Endometrial microvascular endothelial cells (primary cell): Measurements from ENCODE around the gene NKD1. TPM values are rescaled to one million over a fixed set of nuclear protein-coding genes. Genes with fewer than 3 reads are reported as not detected.

ENCODE experiments used
- in situ Hi-C: cut with HindIII; loops from 2 replicates; pipeline ENCODE4 v1.10.0; 2017; ENCODE audit warnings: low sequenced_read_pairs, low pct_unique_long_range_greater_than_20kb; ENCODE audit errors: inconsistent ontology term
- total RNA-seq: library from RNA; depleted of rRNA; stranded (reverse); fragments of >200 nt; gene quantifications from one replicate; pipeline ENCODE4 v1.2.3, GENCODE V29; 2015; ENCODE audit errors: inconsistent ontology term

NKD1 gene
- total RNA-seq, 1 donor from 2014 or later: under 0.01 TPM

DNA sequence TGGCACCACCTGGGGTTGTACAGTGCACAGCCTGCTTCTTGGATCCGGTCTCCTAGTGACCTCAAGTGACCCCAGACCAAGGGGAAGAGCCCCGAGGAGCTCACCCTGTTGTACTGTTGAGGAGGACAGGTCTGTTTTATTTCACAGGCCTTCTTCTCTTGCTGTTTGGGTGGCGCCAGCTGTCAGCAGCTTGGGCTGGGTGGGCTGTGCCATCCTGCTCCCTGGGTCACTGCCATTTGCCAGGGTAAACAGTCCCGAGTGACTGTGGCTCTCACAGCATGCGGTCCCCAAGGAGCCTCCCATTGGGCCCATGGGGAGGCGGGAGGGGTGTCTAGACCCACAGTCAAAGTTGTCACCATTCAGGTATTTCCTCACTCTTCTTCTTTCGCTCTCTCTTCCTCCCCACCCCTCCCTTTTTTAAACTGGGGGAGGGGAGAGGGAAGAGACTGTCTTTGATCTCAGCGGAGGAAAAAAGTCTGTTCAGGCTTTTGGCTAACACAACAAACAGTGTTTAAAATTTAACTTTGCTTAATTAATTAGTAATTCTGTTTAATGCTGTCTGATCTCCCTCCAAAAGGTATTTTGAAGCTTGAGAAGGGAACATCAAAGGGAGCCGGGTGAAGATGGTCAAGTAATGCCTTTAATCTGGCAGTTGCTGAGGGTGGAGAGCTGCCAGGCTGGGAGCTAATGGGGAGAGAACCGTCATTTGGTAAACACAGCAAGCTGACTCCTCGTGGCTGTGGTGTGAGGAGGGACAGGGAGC lies 68.9 kb downstream of the NKD1 start:
- in situ Hi-C loops: no loop called here

GRCh38 chr16:50617646-50618184 lies 69.5 kb downstream of the NKD1 start:
- in situ Hi-C loops: no loop called here

DNA sequence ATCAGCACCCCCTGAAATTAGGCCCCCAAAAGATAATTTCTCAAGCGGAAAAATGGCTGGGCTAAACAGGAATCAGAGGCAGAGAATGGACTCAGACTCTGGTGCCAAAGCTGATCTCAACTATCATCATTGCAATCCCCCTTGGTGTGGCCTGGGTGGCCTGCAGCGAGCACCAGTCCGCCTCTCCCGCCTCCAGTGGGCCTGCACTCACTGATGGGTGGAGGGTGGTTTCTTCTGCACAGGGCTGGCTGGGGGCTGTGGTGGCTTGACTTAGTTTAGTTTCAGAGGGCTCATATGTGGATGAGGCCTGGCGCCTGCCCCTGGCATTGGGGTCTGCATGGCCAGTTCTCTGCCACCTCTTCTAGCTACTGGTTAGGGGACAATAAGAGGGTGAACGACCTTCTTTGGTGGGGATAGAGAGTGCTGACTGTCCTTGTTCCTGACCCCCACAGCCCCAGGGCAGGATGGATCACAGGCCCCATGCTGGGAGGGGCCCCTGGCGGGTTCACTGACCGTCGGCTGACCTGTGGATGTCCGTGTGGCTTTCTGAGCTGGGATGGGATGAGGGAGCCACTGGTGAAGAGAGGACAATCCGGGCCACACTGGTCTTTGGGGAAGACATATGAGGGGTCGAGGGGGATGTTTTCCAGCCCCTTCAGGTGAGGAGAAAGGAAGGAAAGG lies 70.2 kb downstream of the NKD1 start:
- in situ Hi-C loops: no loop called here

DNA sequence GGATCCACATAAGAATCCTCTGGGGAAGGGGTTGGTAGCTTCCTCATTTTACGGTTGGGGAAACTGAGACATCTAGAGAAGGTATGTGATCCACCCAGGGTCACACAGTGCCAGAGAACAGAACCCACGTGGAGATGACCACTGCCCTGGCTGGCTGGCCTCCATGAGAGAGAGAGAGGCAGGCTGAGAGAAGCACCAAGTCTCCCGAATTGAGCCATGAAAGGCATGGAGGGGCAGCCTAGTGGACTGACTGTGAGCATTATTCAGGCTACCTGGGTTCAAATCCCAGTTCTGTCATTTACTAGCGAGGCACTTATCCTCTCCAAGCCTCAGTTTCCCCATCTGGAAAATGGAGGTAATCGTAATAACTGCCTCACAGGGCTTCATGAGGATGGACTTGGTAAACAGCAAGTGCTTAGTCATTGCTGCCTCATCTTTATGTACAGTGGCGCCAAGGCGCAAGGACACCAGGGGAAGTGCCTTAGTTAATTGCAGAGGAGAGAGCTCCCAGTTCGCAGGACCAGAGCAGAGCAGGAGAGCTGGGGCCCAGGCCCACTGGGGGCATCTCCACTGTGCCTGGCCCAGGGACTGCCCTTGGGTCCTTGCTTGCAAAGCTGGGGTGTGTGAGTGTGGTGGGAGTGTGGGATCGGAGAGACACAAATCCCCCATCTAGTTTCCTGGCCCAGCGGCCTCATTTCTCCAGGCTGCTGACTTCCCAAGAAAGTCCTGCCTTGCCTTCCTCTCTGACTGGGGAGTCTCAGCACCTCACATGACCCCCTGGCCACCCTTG lies 71.7 kb downstream of the NKD1 start:
- in situ Hi-C loops: no loop called here

GRCh38 chr16:50620646-50621451 lies 72.7 kb downstream of the NKD1 start:
- in situ Hi-C loops: no loop called here

DNA sequence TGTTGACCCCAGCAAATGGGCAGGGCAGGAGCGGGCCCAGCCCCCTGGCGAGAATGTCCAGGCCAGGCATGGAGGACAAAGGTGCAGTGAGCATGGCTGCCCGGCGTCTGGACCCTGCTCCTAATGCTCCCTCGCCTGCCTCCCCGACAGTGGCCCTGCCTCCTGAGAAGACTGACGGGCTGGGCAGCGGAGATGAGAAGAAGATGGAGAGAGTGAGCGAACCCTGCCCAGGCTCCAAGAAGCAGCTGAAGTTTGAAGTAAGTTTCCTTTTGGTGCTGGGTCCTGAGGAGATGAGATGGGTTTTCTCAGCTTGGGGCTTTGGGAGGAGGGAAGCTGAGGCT lies 73.2 kb downstream of the NKD1 start:
- in situ Hi-C loops: no loop called here

GRCh38 chr16:50622029-50622428 lies 73.8 kb downstream of the NKD1 start:
- in situ Hi-C loops: no loop called here

- in situ Hi-C loops: no loop called here
These were observed 74.6 kb downstream of the NKD1 start for GRCh38 chr16:50622643-50623369.

GRCh38 chr16:50624449-50624970 lies 76.3 kb downstream of the NKD1 start:
- in situ Hi-C loops: no loop called here

GRCh38 chr16:50625374-50625773 lies 77.2 kb downstream of the NKD1 start:
- in situ Hi-C loops: no loop called here

DNA sequence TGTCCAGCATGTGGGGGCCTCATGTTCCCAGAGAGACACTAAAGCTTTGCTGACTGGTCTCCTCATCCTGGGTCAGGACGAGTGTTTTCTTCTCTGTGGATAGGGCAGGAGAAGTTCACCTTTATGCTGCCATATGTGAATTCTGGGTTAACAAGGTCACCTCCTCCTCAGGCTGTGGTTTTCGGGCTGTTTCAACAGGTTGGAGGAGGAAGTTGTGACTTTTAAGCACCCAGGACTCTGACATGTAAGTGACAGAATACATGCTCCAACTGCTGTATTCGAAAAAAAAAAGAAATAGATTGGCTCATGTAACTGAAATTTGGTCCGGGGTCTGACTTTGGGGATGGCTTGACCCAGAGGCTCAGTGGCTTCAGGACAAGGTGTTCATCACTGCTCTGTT lies 78.7 kb downstream of the NKD1 start:
- in situ Hi-C loops: no loop called here

GRCh38 chr16:50627419-50627818 lies 79.2 kb downstream of the NKD1 start:
- in situ Hi-C loops: no loop called here

GRCh38 chr16:50628156-50628802 lies 80.1 kb downstream of the NKD1 start:
- in situ Hi-C loops: no loop called here

DNA sequence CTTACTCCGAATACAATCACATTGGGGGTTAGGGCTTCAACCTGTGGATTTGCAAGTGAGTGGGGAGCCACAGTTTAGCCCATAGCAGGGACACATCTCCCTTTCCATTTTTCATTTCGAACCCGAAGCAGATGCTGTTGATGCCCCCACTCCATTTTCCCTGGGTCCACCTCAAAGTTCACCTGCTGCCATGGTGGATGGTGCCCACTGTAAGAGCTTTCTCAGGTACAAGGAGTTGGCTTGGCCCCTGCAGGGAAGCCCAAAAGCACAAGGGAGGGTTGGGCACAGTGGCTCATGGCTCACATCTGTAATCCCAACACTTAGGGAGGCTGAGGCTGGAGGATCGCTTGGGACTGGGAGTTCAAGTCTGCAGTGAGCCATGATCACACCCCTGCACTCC lies 81.1 kb downstream of the NKD1 start:
- in situ Hi-C loops: no loop called here

DNA sequence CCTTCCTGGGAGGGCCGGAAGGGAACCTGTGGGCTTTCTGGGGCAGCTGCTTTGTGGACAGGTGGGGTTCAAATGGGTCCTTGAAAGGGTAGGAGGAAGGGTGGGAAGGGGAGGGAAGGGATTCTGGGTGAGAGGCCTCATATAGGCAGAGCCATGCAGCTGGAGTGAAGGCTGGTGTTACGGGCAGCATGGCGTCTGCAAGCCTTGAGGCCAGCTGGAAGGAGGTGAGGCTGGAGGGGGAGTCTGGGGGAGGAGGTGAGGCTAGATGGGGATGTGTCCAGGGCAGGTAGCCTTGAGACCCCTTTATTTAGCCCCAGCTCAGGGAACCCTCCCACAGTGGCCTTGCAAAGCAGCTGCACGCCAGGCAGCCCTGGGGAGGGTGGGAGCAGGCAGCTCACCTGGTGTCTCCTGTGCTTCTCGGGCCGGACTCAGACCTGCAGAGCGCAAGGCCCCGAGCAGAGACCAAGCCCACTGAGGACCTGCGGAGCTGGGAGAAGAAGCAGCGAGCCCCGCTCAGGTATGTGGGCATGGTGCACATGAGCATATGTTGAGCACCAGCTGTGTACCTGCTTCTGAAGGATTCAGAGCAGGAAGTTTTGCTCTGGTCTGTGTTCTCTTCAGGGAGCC lies 82.3 kb downstream of the NKD1 start:
- in situ Hi-C loops: no loop called here

DNA sequence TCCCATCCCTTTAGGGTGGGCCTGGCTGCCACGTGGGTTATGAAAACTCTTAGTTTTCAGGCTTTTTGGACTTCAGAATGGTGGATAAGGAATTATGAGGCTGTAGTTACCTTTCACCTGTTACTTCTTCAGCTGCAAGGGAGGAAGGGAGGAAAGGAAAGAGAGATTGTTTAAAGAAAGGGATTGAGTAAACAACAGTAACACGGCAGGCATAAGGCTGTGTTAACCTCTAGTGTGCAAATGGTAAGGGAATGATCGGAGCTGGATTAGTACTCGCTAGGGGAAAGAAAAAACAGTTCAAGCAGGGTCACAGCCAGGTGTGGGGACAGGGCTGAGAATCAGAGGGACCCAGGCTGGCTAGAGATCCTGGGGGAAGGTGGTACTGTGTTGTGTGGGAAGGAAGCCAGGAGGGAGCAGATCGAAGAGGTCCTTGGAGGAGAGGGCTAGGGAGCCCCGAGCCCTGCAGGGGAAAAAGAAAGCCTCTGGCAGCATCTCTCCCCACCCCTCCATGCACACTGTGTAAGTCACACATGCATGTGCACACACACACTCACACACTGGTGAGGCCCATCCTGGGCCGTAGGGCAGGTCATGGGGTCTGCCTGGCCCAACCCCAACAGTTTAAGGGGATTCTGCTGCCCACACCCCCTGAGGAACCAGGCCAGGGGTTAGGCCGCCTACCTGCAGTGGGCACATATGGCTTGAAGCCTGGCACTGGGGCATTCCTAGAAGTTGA lies 83.2 kb downstream of the NKD1 start:
- in situ Hi-C loops: no loop called here
